Mammary epithelial cell (primary cell): ENCODE results near the gene FMNL2.

ENCODE experiments used
- EZH2 ChIP-seq: IDR thresholded peaks from 2 replicates; pipeline ENCODE4 v1.6.1; 2012; ENCODE audit warnings: low read length, inconsistent platforms, borderline replicate concordance
- TF ChIP-seq, protein P1 (sequence below), 2 donors: IDR thresholded peaks in 1 of 2; conservative IDR thresholded peaks in 1 of 2; 2 replicates each; pipeline ENCODE4 v1.5.1; 2011 to 2012; ENCODE audit warnings: inconsistent platforms in 2 of 2, low read length in 2 of 2, mild to moderate bottlenecking in 2 of 2, control low read depth in 1 of 2, low read depth in 1 of 2; ENCODE audit not compliant: insufficient read depth in 1 of 2; ENCODE audit errors: extremely low read depth in 1 of 2

DNA sequence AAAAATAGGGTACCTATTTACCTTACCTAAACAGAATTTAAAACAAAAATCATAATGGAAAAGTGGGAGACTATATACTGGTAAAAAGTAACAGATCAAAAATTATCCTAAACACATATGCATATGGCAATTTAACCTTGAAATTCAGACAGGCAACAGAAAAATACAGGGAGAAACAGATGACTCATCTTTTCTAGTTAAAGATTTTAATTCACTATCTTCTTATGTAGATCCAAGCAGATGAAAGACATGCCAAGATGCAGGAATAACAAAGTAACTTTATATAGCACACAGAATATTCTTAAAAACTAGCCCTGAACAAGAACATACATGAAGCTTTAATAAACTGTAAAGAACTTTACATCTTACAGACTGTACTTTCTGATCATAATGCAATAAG lies 351.3 kb downstream of the FMNL2 start:
- TF ChIP-seq, protein P1, sequence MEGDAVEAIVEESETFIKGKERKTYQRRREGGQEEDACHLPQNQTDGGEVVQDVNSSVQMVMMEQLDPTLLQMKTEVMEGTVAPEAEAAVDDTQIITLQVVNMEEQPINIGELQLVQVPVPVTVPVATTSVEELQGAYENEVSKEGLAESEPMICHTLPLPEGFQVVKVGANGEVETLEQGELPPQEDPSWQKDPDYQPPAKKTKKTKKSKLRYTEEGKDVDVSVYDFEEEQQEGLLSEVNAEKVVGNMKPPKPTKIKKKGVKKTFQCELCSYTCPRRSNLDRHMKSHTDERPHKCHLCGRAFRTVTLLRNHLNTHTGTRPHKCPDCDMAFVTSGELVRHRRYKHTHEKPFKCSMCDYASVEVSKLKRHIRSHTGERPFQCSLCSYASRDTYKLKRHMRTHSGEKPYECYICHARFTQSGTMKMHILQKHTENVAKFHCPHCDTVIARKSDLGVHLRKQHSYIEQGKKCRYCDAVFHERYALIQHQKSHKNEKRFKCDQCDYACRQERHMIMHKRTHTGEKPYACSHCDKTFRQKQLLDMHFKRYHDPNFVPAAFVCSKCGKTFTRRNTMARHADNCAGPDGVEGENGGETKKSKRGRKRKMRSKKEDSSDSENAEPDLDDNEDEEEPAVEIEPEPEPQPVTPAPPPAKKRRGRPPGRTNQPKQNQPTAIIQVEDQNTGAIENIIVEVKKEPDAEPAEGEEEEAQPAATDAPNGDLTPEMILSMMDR (conservative IDR thresholded peaks at IDR 0.05 in 1 of 2, IDR thresholded peaks at IDR 0.05 in 1 of 2; ENCODE audit: extremely low read depth in 1 of 2, insufficient read depth in 1 of 2, low read depth in 1 of 2, low read length in 2 of 2): no peak
- no peak for TF ChIP-seq EZH2
